NOMO-1 treated with DMSO at 0.1 percent for 48 hours (cell line): ENCODE data around the gene PDK1.
"Not testable (repeated sequence)": the region's sequence is repeated elsewhere in the genome, so short reads cannot be mapped to it uniquely, and the experiment has no call there.

ENCODE experiments used
- DNase-seq: peaks from one replicate; lab custom pipeline; 2025; ENCODE audit not compliant: unreplicated experiment; lab: John Stamatoyannopoulos, UW

PDK1 gene

GRCh38 chr2:172555522-172556283 is at the start of gene PDK1:
Gene PDK1, plus strand, starts transcription at chr2:172556090. Its CDS starts 61 bp downstream, at chr2:172556151.
- DNase-seq: peak; percentile 85

GRCh38 chr2:172507199-172507598 is 48.7 kb upstream of the PDK1 start:
- no peak for DNase-seq

GRCh38 chr2:172510088-172510487 is 45.8 kb upstream of the PDK1 start:
- peak; percentile 92 for DNase-seq

- peak; percentile 56 for DNase-seq
Measured at GRCh38 chr2:172510548-172510947, 45.3 kb upstream of the PDK1 start.

- DNase-seq: no peak
Measured at GRCh38 chr2:172512810-172513523, 42.9 kb upstream of the PDK1 start.

GRCh38 chr2:172513524-172513900 is 42.4 kb upstream of the PDK1 start:
- DNase-seq: no peak

GRCh38 chr2:172513935-172514586 is 41.8 kb upstream of the PDK1 start:
- DNase-seq: peak; percentile 85

GRCh38 chr2:172516299-172516698 is 39.6 kb upstream of the PDK1 start:
- peak; percentile 36 for DNase-seq

GRCh38 chr2:172518995-172519394 is 36.9 kb upstream of the PDK1 start:
- no peak for DNase-seq

- no peak for DNase-seq
Measured at GRCh38 chr2:172525601-172526000, 30.3 kb upstream of the PDK1 start.

- DNase-seq: no peak
Measured at GRCh38 chr2:172531309-172531708, 24.6 kb upstream of the PDK1 start.

GRCh38 chr2:172532461-172532860 is 23.4 kb upstream of the PDK1 start:
- DNase-seq: not testable (repeated sequence)

GRCh38 chr2:172533687-172534086 is 22.2 kb upstream of the PDK1 start:
- DNase-seq: no peak

GRCh38 chr2:172535119-172535518 is 20.8 kb upstream of the PDK1 start:
- no peak for DNase-seq

GRCh38 chr2:172537851-172538250 is 18.0 kb upstream of the PDK1 start:
- not testable (repeated sequence) for DNase-seq

GRCh38 chr2:172539767-172540166 is 16.1 kb upstream of the PDK1 start:
- no peak for DNase-seq

GRCh38 chr2:172540421-172540820 is 15.5 kb upstream of the PDK1 start:
- DNase-seq: no peak

- DNase-seq: no peak
Measured at GRCh38 chr2:172545408-172546075, 10.3 kb upstream of the PDK1 start.

- no peak for DNase-seq
Measured at GRCh38 chr2:172549131-172549530, 6.8 kb upstream of the PDK1 start.

- DNase-seq: not testable (repeated sequence)
Measured at GRCh38 chr2:172549802-172550201, 6.1 kb upstream of the PDK1 start.

GRCh38 chr2:172550419-172550818 is 5.5 kb upstream of the PDK1 start:
- DNase-seq: no peak
